HCEC 1CT (cell line): ENCODE data around the gene ZNF790.
"Not testable (repeated sequence)": the region's sequence is repeated elsewhere in the genome, so short reads cannot be mapped to it uniquely, and the experiment has no call there.

Experiments
- DNase-seq: peaks from one replicate; pipeline ENCODE4 v3.0.0-alpha.2; 2017

ZNF790 gene

DNA sequence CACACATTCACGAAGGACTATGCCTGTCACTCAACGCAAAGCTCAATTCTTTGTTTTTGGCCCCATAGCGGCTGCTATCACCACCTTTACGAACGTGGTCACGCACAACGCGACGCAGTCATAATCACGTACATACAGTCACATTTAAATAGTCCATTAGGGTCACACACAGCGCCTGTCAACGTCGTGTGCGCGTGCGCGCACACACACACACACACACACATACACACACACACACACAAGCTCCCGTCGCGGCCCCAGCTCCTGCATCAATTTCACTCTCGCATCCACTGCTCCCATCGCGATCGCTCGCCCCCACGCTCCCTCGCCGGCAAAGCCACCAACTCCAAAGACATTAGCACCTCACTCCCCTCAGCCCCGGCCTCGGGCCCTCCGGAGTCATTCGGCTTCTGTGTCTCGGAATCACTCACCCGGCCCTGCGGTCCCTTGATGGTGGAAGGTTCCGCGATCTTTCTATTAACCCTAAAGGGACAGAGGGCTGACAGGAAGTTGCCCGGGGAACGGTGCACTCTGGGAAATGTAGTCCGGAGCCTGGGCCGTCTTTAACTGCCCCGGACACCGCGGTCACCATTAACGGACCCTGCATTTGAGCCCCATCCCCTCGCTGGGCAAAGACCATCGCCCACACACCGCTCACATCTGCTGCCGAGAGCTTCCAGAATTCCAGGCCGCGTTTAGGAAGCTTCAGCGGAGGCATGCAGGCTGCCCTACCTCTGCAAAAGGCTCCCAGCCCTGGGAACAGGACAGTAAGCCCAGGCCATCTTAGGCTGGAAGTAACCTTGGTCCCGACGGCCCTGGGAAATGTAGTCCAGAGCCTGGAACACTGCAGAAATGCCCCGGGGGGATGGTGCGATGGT, at the start of gene ZNF790:
ZNF790 (minus strand) TSS at position 482 of the 878 bp plus-strand sequence. CDS start 12,768 bp downstream, outside the sequence.
- DNase-seq, result peak; percentile 90

DNA sequence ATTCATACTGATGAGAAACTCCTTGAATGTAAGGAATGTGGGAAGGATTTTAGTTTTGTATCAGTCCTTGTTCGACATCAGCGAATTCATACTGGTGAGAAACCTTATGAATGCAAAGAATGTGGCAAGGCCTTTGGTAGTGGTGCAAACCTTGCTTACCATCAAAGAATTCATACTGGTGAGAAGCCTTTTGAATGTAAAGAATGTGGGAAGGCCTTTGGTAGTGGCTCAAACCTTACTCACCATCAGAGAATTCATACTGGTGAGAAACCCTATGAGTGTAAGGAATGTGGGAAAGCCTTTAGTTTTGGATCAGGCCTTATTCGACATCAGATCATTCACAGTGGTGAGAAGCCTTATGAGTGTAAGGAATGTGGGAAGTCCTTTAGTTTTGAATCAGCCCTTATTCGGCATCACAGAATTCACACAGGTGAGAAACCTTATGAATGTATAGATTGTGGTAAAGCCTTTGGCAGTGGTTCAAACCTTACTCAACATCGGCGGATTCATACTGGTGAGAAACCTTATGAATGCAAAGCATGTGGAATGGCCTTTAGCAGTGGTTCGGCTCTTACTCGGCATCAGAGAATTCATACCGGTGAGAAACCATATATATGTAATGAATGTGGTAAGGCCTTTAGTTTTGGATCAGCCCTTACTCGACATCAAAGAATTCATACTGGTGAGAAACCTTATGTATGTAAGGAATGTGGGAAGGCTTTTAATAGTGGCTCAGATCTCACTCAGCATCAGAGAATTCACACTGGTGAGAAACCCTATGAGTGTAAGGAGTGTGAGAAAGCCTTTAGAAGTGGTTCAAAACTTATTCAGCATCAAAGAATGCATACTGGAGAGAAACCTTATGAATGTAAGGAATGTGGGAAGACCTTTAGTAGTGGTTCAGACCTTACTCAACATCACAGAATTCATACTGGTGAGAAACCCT, 39.1 kb upstream of the ZNF790 start:
- DNase-seq, result no peak

DNA sequence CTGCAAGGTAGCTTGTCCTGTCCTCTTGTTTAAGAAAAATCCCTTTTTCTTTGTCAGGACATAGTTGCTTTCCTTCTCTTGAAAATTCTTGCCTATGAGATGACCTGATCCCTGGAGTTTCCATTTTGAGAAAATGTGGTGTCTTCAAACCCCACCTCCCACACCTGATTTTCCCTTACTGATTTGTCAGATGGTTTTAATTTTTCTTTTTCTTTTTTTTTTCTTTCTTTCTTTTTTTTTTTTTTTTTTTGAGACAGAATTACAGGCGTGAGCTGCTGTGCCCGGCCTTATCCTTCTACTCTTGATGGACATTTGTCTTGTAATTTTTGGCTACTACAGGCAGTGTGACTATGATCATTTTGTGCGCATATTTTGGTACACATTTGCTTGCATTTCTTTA, 13.7 kb upstream of the ZNF790 start:
- DNase-seq, result no peak

DNA sequence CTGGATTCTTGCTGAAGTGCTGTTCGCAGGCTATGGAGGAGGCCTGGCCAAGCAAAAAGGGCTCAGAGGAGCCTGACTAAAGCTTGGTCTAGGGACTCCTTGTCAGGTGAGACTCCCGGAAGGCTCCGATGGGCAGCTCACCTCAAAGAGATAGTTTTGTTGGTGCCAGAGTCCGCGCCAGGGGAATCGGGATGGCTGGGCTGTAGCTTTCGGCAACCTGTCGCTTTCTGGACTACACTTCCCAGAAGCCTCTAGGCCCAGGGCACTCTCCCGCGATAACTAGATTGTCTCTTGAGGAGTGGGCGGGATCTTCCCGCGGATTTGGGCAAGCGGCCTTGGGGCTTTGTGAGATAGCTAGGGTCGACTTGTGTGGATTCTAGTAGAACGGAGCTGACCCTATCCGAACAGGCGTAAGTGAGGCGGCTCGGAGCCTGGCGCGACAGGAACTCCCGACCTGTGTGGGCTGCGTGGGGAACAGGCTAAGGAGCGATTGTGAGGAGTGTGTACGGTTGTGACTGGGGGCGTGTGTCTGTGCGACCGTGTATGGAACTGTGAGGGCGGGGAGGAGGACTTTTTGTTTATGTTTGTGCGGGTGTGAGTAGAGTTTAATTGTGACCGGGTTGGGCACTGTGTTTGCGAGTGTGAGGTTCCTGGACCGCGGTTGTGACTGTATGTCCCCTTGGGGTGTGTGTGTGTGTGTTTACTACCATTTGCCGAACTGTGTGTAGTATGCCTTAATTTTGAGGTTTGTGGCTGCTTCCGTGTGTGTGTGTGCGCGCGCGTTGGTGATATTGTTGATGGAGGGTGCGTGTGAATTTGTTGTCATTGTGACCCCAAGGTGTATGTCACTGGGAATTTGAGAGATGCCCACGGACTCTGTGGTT, 12.6 kb upstream of the ZNF790 start, which contains the start of gene ZNF345:
ZNF345 (plus strand) TSS at position 318 of the 884 bp plus-strand sequence. CDS start 25,955 bp downstream, outside the sequence.
- DNase-seq, result peak; percentile 94

DNA sequence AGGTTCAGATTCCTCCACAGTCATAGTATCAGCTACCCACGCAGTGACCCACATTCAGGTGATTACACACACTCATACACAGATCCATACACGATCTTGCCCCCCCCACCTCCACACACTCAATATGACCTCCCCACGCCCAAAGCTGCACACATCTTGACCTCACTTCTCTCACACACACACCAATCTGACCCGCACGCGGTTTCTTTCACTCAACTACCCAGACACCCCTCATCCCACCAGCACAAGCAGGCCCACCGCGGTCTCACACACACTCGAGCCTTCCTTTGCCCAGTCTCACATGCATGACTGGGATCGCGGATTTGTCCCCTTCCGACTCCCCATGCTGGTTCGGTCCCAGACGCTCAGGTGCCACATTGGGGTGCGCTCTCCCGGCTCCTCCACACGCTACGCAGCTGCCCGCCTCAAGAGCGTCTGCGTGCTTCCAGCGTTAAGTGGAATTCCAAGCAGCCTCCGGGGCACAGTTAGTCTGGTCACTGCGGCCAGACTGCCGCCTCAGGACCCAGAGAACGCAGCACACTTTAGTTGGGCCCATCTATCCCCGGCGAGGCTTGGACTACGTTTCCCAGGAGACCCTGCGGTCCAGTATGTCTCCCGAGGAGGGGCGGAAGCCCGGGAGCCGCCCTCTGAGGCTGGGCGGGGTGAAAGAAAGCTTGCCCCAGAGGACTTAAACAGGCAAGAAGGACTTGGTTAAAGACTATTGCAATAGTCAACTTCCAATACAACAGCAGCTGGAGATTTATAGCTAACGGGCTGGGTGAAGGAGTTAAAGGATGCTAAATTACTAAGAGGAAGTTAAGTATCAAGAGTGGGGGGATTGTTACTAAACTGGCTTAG, 11.7 kb upstream of the ZNF790 start:
- DNase-seq, result peak; percentile 91

DNA sequence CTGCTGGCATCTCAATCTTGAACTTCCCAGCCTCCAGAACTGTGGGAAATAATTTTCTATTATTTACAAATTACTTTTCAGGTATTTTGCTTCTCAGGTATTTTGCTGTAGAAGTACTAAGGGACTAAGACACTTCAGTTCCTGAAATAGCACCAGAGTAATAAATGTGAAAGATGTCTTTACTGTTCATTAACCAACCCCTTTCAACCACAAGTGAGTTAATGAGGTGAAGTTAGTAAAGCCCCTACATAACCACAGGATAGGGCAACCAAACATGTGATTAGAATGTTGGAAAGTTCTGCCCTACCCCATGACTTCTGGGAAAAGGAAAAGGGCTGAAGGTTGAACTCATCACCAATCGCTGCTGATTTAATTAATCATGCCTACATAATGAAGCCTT, 9.8 kb upstream of the ZNF790 start:
- DNase-seq, result no peak

DNA sequence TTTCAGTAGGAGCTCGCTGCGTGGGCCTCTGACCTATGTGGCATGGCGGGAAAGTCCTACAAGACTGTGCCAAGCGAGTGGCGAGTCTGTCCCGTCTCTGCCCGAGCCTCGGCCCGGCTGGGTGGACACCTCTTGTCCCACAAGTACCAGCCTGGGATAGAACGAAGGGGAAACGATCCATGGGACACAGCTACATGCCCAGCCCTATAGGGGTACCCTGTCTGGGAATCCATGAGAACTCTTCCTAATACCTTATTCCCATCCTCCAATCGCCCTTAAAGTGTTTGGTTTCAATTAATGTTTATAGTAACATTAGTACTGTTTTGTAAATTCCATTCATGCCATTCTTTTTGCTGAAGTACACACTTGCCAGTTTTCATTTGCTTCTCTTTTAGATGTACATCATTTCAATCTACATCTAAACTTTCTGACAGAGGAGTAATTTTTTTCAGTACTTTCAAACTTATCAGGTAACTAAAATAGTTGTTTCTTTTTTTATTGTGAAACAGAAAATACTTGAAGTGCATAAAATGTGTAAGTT, 667 bp upstream of the ZNF790 start:
- peak; percentile 21 for DNase-seq

DNA sequence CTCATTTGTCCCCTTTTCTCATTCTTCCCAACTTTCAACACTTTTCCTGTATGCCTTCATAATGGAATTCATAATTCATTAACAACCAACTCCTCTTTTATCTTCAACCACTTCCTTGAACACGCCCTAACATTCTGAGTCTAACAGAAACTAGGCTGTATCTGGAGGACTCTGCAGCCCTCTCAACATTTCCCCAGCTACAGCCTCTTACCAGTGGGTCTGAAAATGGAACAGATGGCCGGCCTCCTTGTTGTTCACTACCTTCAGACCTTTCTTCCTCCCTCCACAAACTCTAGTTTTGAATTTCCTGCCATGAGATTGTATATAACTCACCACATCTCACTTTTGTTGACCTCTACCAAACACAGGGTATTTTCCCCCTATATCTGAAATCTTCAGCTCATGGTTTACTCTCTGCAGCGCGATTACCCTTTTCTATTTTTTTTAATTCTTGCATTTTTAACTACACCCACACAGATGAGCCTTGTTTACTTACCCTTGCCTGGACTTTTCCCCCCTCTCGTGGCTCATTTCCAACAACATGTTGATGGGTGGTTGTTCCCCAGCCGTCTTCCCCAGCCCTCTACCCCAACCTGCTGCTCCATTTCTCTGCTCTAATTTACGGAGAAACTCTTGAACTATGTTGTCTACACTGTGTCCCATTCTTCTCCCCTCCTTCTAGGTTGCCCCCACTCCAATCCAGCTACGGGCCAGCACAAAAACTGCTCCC, 846 bp downstream of the ZNF790 start:
- peak; percentile 14 for DNase-seq

DNA sequence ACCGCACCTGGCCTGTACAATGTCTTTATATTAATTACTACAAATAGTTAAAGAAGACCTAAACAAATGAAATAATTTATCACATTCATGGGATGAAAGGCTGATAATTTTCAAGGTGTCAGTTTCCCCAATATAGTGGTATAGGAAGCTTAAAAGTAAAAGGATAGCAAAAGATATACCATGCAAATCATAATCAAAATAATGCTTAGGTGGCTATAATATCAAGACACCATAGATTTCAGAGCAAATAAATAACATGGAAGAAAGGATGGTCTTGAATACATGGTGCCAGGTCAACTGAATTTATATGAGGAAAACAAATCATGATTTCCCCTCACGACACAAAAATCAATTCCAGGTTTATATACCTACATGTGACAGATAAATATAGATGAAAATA, 4.8 kb downstream of the ZNF790 start:
- no peak for DNase-seq

DNA sequence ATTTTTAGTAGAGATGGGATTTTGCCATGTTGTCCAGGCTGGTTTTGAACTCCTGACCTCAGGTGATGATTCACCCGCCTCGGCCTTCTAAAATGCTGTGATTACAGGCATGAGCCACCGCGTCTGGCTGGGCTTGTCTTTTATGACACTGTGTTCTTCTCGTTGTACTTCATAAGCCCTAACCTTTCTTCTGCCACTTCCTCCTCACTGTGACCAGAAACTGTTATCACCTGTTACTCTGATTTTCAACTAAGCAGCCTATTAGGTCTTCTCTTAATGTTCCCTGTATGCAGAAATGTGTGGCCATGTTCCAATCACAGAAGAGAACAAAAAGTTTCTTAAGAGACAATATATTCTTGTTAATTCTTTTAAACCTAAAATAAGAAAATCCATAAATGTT, 16.4 kb downstream of the ZNF790 start:
- DNase-seq, result no peak

DNA sequence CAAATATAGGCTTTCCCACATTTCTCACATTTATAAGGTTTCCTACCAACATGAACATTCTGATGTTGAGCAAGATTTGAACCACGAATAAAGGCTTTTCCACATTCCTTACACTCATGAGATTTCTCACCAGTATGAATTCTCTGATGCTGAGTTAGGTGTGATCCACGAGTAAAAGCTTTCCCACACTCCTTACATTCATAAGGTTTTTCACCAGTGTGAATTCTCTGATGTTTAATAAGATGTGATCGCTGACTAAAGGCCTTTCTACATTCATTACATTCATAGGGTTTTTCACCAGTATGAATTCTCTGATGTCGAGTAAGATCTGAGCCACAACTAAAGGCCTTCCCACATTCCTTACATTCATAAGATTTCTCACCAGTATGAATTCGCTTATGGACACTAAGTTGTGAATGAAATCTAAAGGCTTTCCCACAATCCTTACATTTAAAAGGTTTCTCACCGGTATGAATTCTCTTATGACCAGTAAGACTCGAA, 19.0 kb downstream of the ZNF790 start:
- DNase-seq, result no peak

DNA sequence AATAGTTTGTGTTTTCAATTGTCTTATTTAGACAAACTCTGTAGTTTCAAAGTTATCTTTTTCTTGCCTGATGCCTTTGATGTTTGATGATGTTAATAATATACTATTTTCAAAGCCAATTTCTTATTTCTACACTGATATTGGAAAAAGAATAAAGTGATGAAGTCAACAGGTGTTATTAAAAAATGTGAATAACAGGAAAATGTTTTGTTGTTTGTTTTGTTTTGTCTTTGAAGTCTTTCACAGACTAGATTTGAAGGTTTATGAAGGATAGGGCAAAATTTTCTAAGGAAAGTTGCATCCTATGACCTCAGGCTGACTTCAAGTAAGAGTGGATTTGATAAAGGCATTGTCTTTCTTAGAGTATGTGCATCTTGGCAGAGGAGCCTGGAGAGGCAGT, 31.2 kb downstream of the ZNF790 start:
- no peak for DNase-seq

DNA sequence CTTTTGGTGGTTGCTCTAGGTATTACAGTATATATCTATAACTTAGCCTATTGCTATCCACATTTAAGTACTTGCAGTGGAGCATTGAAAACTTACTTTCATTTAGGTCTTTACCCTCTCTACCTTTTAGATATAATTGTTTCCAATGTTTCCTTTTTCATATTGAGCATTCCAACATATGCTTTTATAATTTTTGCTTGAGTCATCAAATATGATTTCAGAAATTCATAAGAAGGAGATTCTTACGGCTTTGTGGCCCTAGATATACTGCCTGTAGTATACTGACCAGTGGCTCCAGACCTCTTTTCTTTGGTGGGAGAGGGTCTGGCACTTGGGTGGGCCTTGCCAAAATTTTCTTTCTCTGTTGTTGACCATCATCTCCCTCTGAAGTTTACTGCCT, 32.8 kb downstream of the ZNF790 start:
- no peak for DNase-seq

DNA sequence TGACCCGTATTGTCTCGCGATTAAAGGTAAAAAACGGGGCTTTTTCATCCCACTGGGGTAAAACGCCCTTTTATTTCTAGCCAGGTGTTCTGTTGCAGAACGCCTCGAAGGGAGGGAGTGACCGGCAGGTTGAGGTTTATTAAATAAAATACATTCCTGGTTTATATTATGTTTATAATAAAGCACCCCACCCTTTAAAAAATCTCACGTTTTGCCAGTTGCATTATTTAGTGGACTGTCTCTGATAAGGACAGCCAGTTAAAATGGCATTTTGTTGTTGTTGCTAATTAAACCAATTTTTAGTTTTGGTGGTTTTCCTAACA, 40.4 kb downstream of the ZNF790 start:
- no peak for DNase-seq

DNA sequence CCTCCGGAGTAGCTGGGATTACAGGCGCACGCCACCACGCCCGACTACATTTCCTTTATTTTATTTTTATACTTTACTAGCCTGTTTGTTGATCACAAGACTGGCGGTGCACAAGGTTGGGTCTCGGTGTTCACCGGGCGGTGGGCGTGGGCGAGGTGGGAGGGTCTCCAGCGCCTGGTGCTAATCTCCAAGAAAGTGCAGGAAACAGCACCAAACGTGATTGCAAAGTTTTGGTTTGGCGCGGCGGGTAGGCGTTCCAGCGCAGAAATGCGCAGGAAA, 41.5 kb downstream of the ZNF790 start:
- DNase-seq, result no peak

DNA sequence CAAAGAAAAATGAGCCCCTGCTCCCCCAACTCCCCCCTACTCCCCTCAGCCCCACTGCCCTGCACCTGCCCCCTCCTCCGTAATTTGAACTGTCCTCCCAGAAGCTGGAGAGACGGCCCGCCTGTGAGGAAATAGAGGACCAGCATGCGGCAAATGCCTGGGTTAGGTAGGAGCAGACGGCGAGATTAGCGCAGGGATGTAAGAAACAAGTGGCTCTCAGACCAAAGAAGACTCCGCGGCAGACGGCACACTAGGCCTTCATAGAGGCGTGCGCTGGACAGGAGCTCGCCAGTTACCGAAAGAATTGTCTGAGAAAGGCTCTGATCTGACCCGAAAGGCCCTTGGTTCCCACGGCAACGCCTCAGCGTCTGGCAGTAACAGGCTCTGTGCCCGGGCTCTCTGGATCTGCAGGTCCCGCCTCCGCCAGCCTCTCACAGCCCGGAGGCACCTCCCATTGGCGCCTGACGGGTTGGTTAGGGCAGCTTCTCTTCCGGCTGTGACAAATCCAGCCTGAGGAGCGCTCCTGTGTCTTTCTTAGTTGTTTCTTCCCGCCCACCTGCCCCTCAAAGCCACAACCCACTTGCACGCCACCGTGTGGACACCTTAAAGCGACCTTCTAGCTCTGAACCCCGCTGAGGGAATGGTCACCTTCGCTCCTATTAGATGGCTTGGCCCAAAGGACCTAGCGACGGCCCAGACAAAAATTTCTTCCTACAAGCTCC, 46.6 kb downstream of the ZNF790 start:
- DNase-seq, result not testable (repeated sequence)

DNA sequence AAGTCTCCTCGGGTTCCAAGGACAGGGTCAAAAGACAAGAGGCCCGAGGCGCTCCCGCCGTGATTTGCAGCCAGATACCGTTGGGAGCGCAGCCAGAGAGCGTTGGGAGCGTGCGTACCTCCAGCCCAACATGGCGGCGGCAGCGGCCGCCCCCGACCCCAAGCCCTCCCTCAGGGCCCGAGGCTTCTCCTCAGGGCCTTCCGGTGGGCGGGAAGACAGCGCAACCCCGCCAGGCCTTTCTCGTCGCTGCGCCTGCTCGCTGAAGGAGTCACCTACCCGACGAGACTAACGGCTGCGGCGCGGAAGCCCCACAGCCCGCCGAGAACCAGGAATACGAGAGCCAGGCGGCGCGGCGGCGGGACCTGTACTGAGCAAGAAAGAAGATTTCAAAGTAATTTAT, 62.4 kb downstream of the ZNF790 start:
- no peak for DNase-seq

DNA sequence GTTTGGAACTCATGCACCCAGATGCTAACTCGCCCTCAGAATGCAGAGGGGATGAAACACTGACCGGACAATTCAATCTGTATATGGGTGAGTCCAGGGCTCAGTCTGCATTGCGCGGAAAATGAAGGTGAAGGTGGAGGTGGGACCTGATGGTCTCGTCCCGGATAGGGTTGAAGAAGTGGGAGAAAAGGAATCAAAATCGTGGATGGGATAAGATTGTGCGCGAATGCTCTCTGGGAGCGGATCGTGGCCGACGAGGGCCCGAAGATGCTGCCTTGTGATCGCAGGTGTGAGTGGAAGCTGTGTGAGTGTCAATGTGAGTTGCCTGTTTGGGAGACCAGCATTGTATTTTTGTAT, 65.0 kb downstream of the ZNF790 start:
- no peak for DNase-seq

DNA sequence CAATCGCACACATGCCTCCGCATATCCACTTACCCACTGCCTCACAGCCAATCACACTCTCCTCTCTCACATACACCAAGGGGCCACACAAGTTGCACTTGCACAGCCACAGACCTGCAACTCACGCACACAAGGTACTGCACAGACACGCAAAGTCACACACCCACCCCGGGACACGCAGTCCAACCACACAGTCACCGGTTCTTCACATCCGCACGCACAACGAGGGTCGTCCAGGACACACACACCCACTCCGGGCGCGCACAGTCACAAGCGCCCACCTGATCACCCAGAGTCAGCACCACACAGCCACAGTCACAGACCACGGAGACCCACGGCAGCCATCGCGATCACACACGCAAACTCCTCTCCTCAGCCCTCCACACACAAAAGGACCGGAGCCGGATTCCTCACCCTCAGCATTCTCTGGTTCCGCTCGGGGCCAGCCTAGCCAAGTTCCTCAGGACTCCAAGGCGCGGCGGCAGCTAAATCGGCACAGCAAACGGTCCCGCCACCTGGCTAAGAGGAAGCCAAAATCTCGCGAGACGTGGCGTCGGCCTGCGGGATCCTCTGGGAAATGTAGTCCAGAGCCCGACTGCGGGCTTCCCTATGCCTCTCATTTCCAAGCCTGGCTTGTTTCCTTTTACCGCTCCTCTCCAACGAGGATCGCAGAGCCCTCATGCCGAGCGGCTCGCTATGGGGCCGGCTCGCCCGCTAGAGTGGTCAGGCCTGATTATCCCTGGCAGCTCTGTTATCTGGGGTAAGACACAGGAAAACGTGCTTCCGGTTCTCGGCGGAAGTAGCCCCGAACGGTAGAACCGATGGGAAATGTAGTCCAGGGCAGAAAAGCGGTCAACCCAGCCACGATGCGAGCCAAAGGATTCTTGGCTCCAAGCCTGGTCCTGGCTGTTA, 65.6 kb downstream of the ZNF790 start, which contains the start of gene ZNF850:
ZNF850 (minus strand) TSS at position 497 of the 912 bp plus-strand sequence. CDS start 10,201 bp downstream, outside the sequence.
- peak; percentile 93 for DNase-seq
